Posterior vena cava (tissue), 2 donors: ENCODE data around the gene KCNMB4. TPM values are rescaled to one million over a fixed set of nuclear protein-coding genes. Genes with fewer than 3 reads are reported as not detected.

Experiments used
- total RNA-seq, 2 donors: library from RNA; stranded (reverse); fragmentation: NEBNext Ultra II Directional; extraction: Animal tissue kit (Norgen Biotek cat#: 25700); gene quantifications; one replicate each; pipeline ENCODE4 v1.2.1, GENCODE V29; 2021
- donor health status: DM: yes; HTN: yes; CAD: no.
- donor health status: DM: yes; HTN: yes; CAD: no.

The KCNMB4 gene
- total RNA-seq, 2 donors from 2014 or later, result 1.7 to 1.8 TPM

Other genes starting within 250 kb of the KCNMB4 start
- 10 to 100 TPM; 52.4 to 62.9 TPM for gene CNOT2, start 122.9 kb upstream of the KCNMB4 start, total RNA-seq